Measurements from ENCODE around the gene AGXT2.

GRCh38 chr5:35058374-35058788 lies 10.6 kb upstream of the AGXT2 start:
- TF ChIP-seq EP300 (IDR thresholded peaks at IDR 0.05; ENCODE audit: borderline replicate concordance): no peak
- TF ChIP-seq MAX (IDR thresholded peaks at IDR 0.05): no peak
- TF ChIP-seq USF1 (IDR thresholded peaks at IDR 0.05): no peak
- TF ChIP-seq TAF1 (IDR thresholded peaks at IDR 0.05; ENCODE audit: low read depth): no peak
- no peak for TF ChIP-seq REST (IDR thresholded peaks at IDR 0.05; ENCODE audit: low read depth)
- no peak for TF ChIP-seq NFIC (IDR thresholded peaks at IDR 0.05)
- TF ChIP-seq YY1 (IDR thresholded peaks at IDR 0.05; ENCODE audit: low read depth): no peak
- no peak for TF ChIP-seq TCF12 (IDR thresholded peaks at IDR 0.05; ENCODE audit: low read depth)
- no peak for TF ChIP-seq TEAD4 (IDR thresholded peaks at IDR 0.05)
- TF ChIP-seq CREB1 (IDR thresholded peaks at IDR 0.05; ENCODE audit: low read depth): no peak
- no peak for TF ChIP-seq CEBPB (IDR thresholded peaks at IDR 0.05)
- TF ChIP-seq EGR1 (IDR thresholded peaks at IDR 0.05): no peak
- TF ChIP-seq RAD21 (IDR thresholded peaks at IDR 0.05; ENCODE audit: low read depth): no peak

Data from Ishikawa (cell line).